Measurements from ENCODE around the gene FASTKD3. TPM values are rescaled to one million over a fixed set of nuclear protein-coding genes. Genes with fewer than 3 reads are reported as not detected.

The FASTKD3 gene
- total RNA-seq, 1 experiment from 2014 or later = 14.2 TPM

- Histone ChIP-seq H3K4me3 (ENCODE audit: low read depth, low read length) (no peak overlapping the region), H3K9me3 (no peaks in the 10 kb centered on the region), H3K36me3 (ENCODE audit: control insufficient read depth, insufficient read depth, low read length) (no peaks in the 10 kb centered on the region), H3K27me3 (replicated peaks; ENCODE audit: control insufficient read depth, insufficient read depth, low read length) (no peaks in the 10 kb centered on the region; the same call in 1 of the 2 replicates), H3K4me1 (no peaks in the 10 kb centered on the region)
- H3K27ac Mint-ChIP-seq (ENCODE audit: unreplicated experiment) = no peak overlapping the region
- TF ChIP-seq CTCF (IDR thresholded peaks at IDR 0.05; ENCODE audit: insufficient read depth in 1 of 2, low read depth in 1 of 2, low read length in 1 of 2, severe bottlenecking in 1 of 2, unreplicated experiment in 1 of 2) = peak; percentile 77 to 91
- ChIA-PET CTCF (interaction anchor here (1.2 kb wide), 1 partner anchor 62 kb away, joined by 5 read pairs; no protein-coding TSS in a partner anchor), POLR2A (no interaction called here)
- BruUV-seq (replicated peaks) = no TSS peak
- H3K4me1 Mint-ChIP-seq (ENCODE audit: low read depth, unreplicated experiment) = no peaks in the 10 kb centered on the region
- H3K27me3 Mint-ChIP-seq (ENCODE audit: insufficient read depth, unreplicated experiment) = peaks cover 24% of the 10 kb centered on the region
- H3K9me3 Mint-ChIP-seq (ENCODE audit: unreplicated experiment) = no peaks in the 10 kb centered on the region
- no peak overlapping the region for H3K4me3 Mint-ChIP-seq (ENCODE audit: unreplicated experiment)
- intact Hi-C loops (cut with micrococcal nuclease; ENCODE audit: unreplicated experiment) = loop anchor here (1.0 to 10.0 kb wide), 3 partner anchors 35 to 555 kb away; partner anchors contain the start of gene CFAP90
- peak; percentile 72 to 83 for DNase-seq
- H3K36me3 Mint-ChIP-seq (ENCODE audit: insufficient read depth, unreplicated experiment) = no peaks in the 10 kb centered on the region
Measured at GRCh38 chr5:7815892-7816534, 52.8 kb downstream of the FASTKD3 start.

GRCh38 chr5:7814816-7815215, 54.0 kb downstream of the FASTKD3 start:
- Mint-ChIP-seq H3K36me3 (ENCODE audit: insufficient read depth, unreplicated experiment) (no peaks in the 10 kb centered on the region), H3K27me3 (ENCODE audit: insufficient read depth, unreplicated experiment) (peaks cover 22% of the 10 kb centered on the region), H3K4me1 (ENCODE audit: low read depth, unreplicated experiment) (no peaks in the 10 kb centered on the region), H3K27ac (ENCODE audit: unreplicated experiment) (no peak overlapping the region), H3K9me3 (ENCODE audit: unreplicated experiment) (no peaks in the 10 kb centered on the region), H3K4me3 (ENCODE audit: unreplicated experiment) (no peak overlapping the region)
- no peaks in the 10 kb centered on the region for H3K36me3 ChIP-seq (ENCODE audit: control insufficient read depth, insufficient read depth, low read length)
- BruUV-seq (replicated peaks) = no TSS peak
- no peak for TF ChIP-seq CTCF (IDR thresholded peaks at IDR 0.05; ENCODE audit: insufficient read depth in 1 of 2, low read depth in 1 of 2, low read length in 1 of 2, severe bottlenecking in 1 of 2, unreplicated experiment in 1 of 2)
- intact Hi-C loops (cut with micrococcal nuclease; ENCODE audit: unreplicated experiment) = loop anchor here (10.0 kb wide), 1 partner anchor 200 kb away; no protein-coding TSS in a partner anchor
- H3K4me3 ChIP-seq (ENCODE audit: low read depth, low read length) = no peak overlapping the region
- no peaks in the 10 kb centered on the region for H3K4me1 ChIP-seq
- H3K9me3 ChIP-seq = no peaks in the 10 kb centered on the region
- no peak for DNase-seq
- CTCF ChIA-PET = no interaction called here
- POLR2A ChIA-PET = no interaction called here
- no peaks in the 10 kb centered on the region; the same call in 1 of the 2 replicates for H3K27me3 ChIP-seq (replicated peaks; ENCODE audit: control insufficient read depth, insufficient read depth, low read length)

- H3K27ac Mint-ChIP-seq (ENCODE audit: unreplicated experiment) = no peak overlapping the region
- DNase-seq = no peak
- H3K9me3 Mint-ChIP-seq (ENCODE audit: unreplicated experiment) = no peaks in the 10 kb centered on the region
- no peaks in the 10 kb centered on the region; the same call in 1 of the 2 replicates for H3K27me3 ChIP-seq (replicated peaks; ENCODE audit: control insufficient read depth, insufficient read depth, low read length)
- no peaks in the 10 kb centered on the region for H3K4me1 Mint-ChIP-seq (ENCODE audit: low read depth, unreplicated experiment)
- peaks cover 14% of the 10 kb centered on the region for H3K27me3 Mint-ChIP-seq (ENCODE audit: insufficient read depth, unreplicated experiment)
- no peak overlapping the region for H3K4me3 ChIP-seq (ENCODE audit: low read depth, low read length)
- no peak overlapping the region for H3K4me3 Mint-ChIP-seq (ENCODE audit: unreplicated experiment)
- no peaks in the 10 kb centered on the region for H3K36me3 ChIP-seq (ENCODE audit: control insufficient read depth, insufficient read depth, low read length)
- TF ChIP-seq CTCF (IDR thresholded peaks at IDR 0.05; ENCODE audit: insufficient read depth in 1 of 2, low read depth in 1 of 2, low read length in 1 of 2, severe bottlenecking in 1 of 2, unreplicated experiment in 1 of 2) = no peak
- no peaks in the 10 kb centered on the region for H3K36me3 Mint-ChIP-seq (ENCODE audit: insufficient read depth, unreplicated experiment)
- POLR2A ChIA-PET = no interaction called here
- no peaks in the 10 kb centered on the region for H3K4me1 ChIP-seq
- intact Hi-C loops (cut with micrococcal nuclease; ENCODE audit: unreplicated experiment) = loop anchor here (10.0 kb wide), 1 partner anchor 199 kb away; no protein-coding TSS in a partner anchor
- no peaks in the 10 kb centered on the region for H3K9me3 ChIP-seq
- BruUV-seq (replicated peaks) = no TSS peak
- CTCF ChIA-PET = no interaction called here
Measured at GRCh38 chr5:7813576-7813975, 55.3 kb downstream of the FASTKD3 start.

Measured in Caco-2 (cell line).